IMR-90 (cell line): ENCODE results near the gene SSNA1. TPM values are rescaled to one million over a fixed set of nuclear protein-coding genes. Genes with fewer than 3 reads are reported as not detected.

ENCODE experiments used
- ATAC-seq: fragments of 200-7000 bp; cut with Tn5 transposase; 2 replicates; pipeline ENCODE4 v1.9.1; 2020; ENCODE audit warnings: low read depth, mild to moderate bottlenecking, moderate library complexity
- BruUV-seq: library from RNA; stranded (reverse); fragments of 400-500 nt; replicated peaks from 2 replicates; lab custom pipeline; 2021; lab: Mats Ljungman, UMichigan
- CTCF ChIA-PET: fragments of 300-600 bp; formaldehyde crosslinking; extraction: SDS; loops from one replicate; lab custom pipeline; 2021; ENCODE audit warnings: antibody characterized with exemption; lab: Yijun Ruan, JAX
- POLR2A ChIA-PET: fragments of 300-600 bp; sonication (Branson Sonifier 250); formaldehyde crosslinking; loops from one replicate; lab custom pipeline; 2022; ENCODE audit warnings: antibody characterized with exemption; ENCODE audit not compliant: unreplicated experiment; lab: Charles Lee
- DNase-seq: peaks from one replicate; pipeline ENCODE4 v3.0.0; 2013
- H2AFZ ChIP-seq: replicated peaks from 2 replicates; pipeline ENCODE3; 2013; ENCODE audit warnings: low read length, mild to moderate bottlenecking; ENCODE audit not compliant: poor library complexity
- H2AK5ac ChIP-seq: 2 replicates; pipeline ENCODE4 v1.6.1; 2013; ENCODE audit warnings: low read depth, low read length, inconsistent platforms
- H2AK9ac ChIP-seq: replicated peaks from 2 replicates; pipeline ENCODE3; 2013; ENCODE audit warnings: mild to moderate bottlenecking, low read depth, low read length, moderate library complexity; ENCODE audit not compliant: poor library complexity
- H2BK120ac ChIP-seq: 2 replicates; pipeline ENCODE4 v1.6.1; 2013; ENCODE audit warnings: low read depth, low read length, inconsistent platforms
- H2BK15ac ChIP-seq: 3 replicates; pipeline ENCODE4 v1.6.1; 2013; ENCODE audit warnings: low read depth, low read length, inconsistent platforms
- H2BK20ac ChIP-seq: 2 replicates; pipeline ENCODE4 v1.6.1; 2013; ENCODE audit warnings: low read depth, mild to moderate bottlenecking, inconsistent platforms, low read length, moderate library complexity
- H2BK5ac ChIP-seq: 2 replicates; pipeline ENCODE4 v1.6.1; 2013; ENCODE audit warnings: mild to moderate bottlenecking, low read depth, low read length, inconsistent platforms; ENCODE audit not compliant: poor library complexity, severe bottlenecking
- H3K14ac ChIP-seq: replicated peaks from 2 replicates; pipeline ENCODE4 v1.6.1; 2013; ENCODE audit warnings: low read depth, low read length, inconsistent platforms
- H3K18ac ChIP-seq: 2 replicates; pipeline ENCODE4 v1.6.1; 2013; ENCODE audit warnings: low read depth, low read length, control low read depth
- H3K23ac ChIP-seq: 2 replicates; pipeline ENCODE4 v1.6.1; 2013; ENCODE audit warnings: low read depth, low read length, inconsistent platforms
- H3K27ac ChIP-seq: 2 replicates; pipeline ENCODE4 v1.5.1; 2013; ENCODE audit warnings: mild to moderate bottlenecking, control low read depth, low read length; ENCODE audit not compliant: insufficient read depth
- H3K27me3 ChIP-seq: 2 replicates; pipeline ENCODE4 v1.6.1; 2013; ENCODE audit warnings: low read length; ENCODE audit not compliant: control insufficient read depth, insufficient read depth
- H3K36me3 ChIP-seq: 2 replicates; pipeline ENCODE4 v1.6.1; 2013; ENCODE audit warnings: low read length, mixed read lengths; ENCODE audit not compliant: control insufficient read depth, insufficient read depth
- H3K4ac ChIP-seq: 2 replicates; pipeline ENCODE4 v1.6.1; 2013; ENCODE audit warnings: low read depth, low read length, inconsistent platforms
- H3K4me1 ChIP-seq: 2 replicates; pipeline ENCODE4 v1.6.1; 2013; ENCODE audit warnings: low read length, mixed read lengths; ENCODE audit not compliant: control insufficient read depth, insufficient read depth
- H3K4me2 ChIP-seq: 2 replicates; pipeline ENCODE4 v1.6.1; 2013; ENCODE audit warnings: low read depth, mild to moderate bottlenecking, control low read depth, low read length, moderate library complexity
- H3K4me3 ChIP-seq: 2 replicates; pipeline ENCODE4 v1.5.1; 2013; ENCODE audit warnings: low read depth, mild to moderate bottlenecking, control low read depth, low read length, moderate library complexity; ENCODE audit not compliant: insufficient read depth
- H3K56ac ChIP-seq: 2 replicates; pipeline ENCODE4 v1.6.1; 2013; ENCODE audit warnings: low read length, inconsistent platforms; ENCODE audit not compliant: insufficient read depth; ENCODE audit errors: extremely low read depth
- H3K79me1 ChIP-seq, 2 experiments: 2 replicates each; pipeline ENCODE4 v1.6.1; 2013; ENCODE audit warnings: low read length in 2 of 2, inconsistent platforms in 1 of 2, low read depth in 1 of 2
- H3K9ac ChIP-seq: 2 replicates; pipeline ENCODE4 v1.6.1; 2013; ENCODE audit warnings: low read depth, low read length, control low read depth
- H3K9me1 ChIP-seq: 2 replicates; pipeline ENCODE4 v1.6.1; 2013; ENCODE audit warnings: low read length, inconsistent platforms; ENCODE audit not compliant: insufficient read depth
- H3K9me3 ChIP-seq: 2 replicates; pipeline ENCODE4 v1.6.1; 2013; ENCODE audit warnings: low read length; ENCODE audit not compliant: control insufficient read depth, insufficient read depth
- H4K20me1 ChIP-seq: 2 replicates; pipeline ENCODE4 v1.6.1; 2013; ENCODE audit warnings: low read length, inconsistent platforms; ENCODE audit not compliant: insufficient read depth
- H4K5ac ChIP-seq: 2 replicates; pipeline ENCODE4 v1.6.1; 2013; ENCODE audit warnings: mild to moderate bottlenecking, low read depth, low read length, control low read depth
- H4K8ac ChIP-seq, 2 experiments: 2 replicates each; pipeline ENCODE4 v1.6.1; 2013; ENCODE audit warnings: low read depth in 2 of 2, low read length in 2 of 2, control low read depth in 1 of 2, inconsistent platforms in 1 of 2
- H4K91ac ChIP-seq: 2 replicates; pipeline ENCODE4 v1.6.1; 2013; ENCODE audit warnings: low read depth, low read length, inconsistent platforms; ENCODE audit not compliant: insufficient read depth
- BHLHE40 ChIP-seq: fragments of 150-350 bp; IDR thresholded peaks from 2 replicates; pipeline ENCODE4 v1.6.1; 2016; ENCODE audit warnings: mild to moderate bottlenecking, low read depth, low read length
- CEBPB ChIP-seq: IDR thresholded peaks from 2 replicates; pipeline ENCODE4 v1.6.1; 2012; ENCODE audit warnings: low read depth, low read length, improper control_type of control experiment
- CHD1 ChIP-seq: IDR thresholded peaks from 2 replicates; pipeline ENCODE4 v1.6.1; 2012; ENCODE audit warnings: low read depth, low read length, improper control_type of control experiment
- CTCF ChIP-seq: conservative IDR thresholded peaks from 2 replicates; pipeline ENCODE4 v1.5.1; 2012; ENCODE audit warnings: mild to moderate bottlenecking, low read depth, low read length, improper control_type of control experiment
- ELK1 ChIP-seq: fragments of 150-350 bp; IDR thresholded peaks from 2 replicates; pipeline ENCODE4 v1.6.1; 2016; ENCODE audit warnings: low read depth, mild to moderate bottlenecking, low read length, moderate library complexity, borderline replicate concordance
- FOS ChIP-seq: fragments of 150-350 bp; IDR thresholded peaks from 2 replicates; pipeline ENCODE4 v1.6.1; 2016; ENCODE audit warnings: low read depth, low read length
- MXI1 ChIP-seq: IDR thresholded peaks from 2 replicates; pipeline ENCODE4 v1.6.1; 2012; ENCODE audit warnings: low read depth, mild to moderate bottlenecking, low read length, moderate library complexity, borderline replicate concordance
- NFE2L2 ChIP-seq: fragments of 150-350 bp; IDR thresholded peaks from 2 replicates; pipeline ENCODE4 v1.6.1; 2016; ENCODE audit warnings: low read depth, mild to moderate bottlenecking, low read length
- POLR2A ChIP-seq: IDR thresholded peaks from 2 replicates; pipeline ENCODE4 v1.6.1; 2012; ENCODE audit warnings: mild to moderate bottlenecking, low read depth, low read length
- RCOR1 ChIP-seq: IDR thresholded peaks from 2 replicates; pipeline ENCODE4 v1.6.1; 2012; ENCODE audit warnings: mild to moderate bottlenecking, low read length, improper control_type of control experiment; ENCODE audit not compliant: insufficient replicate concordance
- RFX5 ChIP-seq: IDR thresholded peaks from 2 replicates; pipeline ENCODE4 v1.8.0; 2012; ENCODE audit warnings: low read depth, mild to moderate bottlenecking, low read length, moderate library complexity
- SMC3 ChIP-seq: fragments of 150-350 bp; IDR thresholded peaks from 2 replicates; pipeline ENCODE4 v1.6.1; 2016; ENCODE audit warnings: low read depth, mild to moderate bottlenecking, antibody characterized with exemption, low read length, moderate library complexity
- USF2 ChIP-seq: fragments of 150-350 bp; IDR thresholded peaks from 2 replicates; pipeline ENCODE4 v1.6.1; 2017; ENCODE audit warnings: mild to moderate bottlenecking, antibody characterized with exemption, low read length, low read depth
- WGBS, 2 experiments: methylation state at CpG; one replicate each; pipeline versions ENCODE4 v1.1.5 to v1.1.7; 2013; ENCODE audit warnings: missing lambda C conversion rate in 2 of 2; ENCODE audit not compliant: insufficient read length in 1 of 2; ENCODE audit errors: extremely low coverage in 2 of 2; 5-methylcytosine and 5-hydroxymethylcytosine counted together
- dilution Hi-C: fragments of 300-500 bp; cut with HindIII; formaldehyde crosslinking; loops from one replicate; pipeline ENCODE4 v1.14.3; 2018; ENCODE audit warnings: low sequenced_read_pairs; ENCODE audit not compliant: unreplicated experiment
- in situ Hi-C: fragments of 300-500 bp; cut with MboI; formaldehyde crosslinking; loops from 3 replicates; pipeline ENCODE4 v1.14.3; 2019; ENCODE audit warnings: low sequenced_read_pairs, inconsistent platforms, mixed read lengths
- intact Hi-C: fragments of 100-400 bp; cut with micrococcal nuclease; formaldehyde crosslinking; loops from 2 replicates; pipeline ENCODE4 v1.10.0; 2022
- polyA plus RNA-seq, 3 experiments: library from polyadenylated mRNA; depleted of rRNA; stranded (reverse); fragments of >200 nt; gene quantifications; 2 replicates each; pipeline ENCODE4 v1.2.3, GENCODE V29; 2012; ENCODE audit warnings: low replicate concordance in 1 of 3
- total RNA-seq: library from RNA; depleted of rRNA; stranded (reverse); fragments of >200 nt; gene quantifications from 2 replicates; pipeline ENCODE4 v1.2.3, GENCODE V29; 2012

Gene SSNA1
- total and polyA plus RNA-seq, 2 of the 4 experiments (the other 2 are of a cell fraction), result 55.7 to 86.7 TPM

DNA sequence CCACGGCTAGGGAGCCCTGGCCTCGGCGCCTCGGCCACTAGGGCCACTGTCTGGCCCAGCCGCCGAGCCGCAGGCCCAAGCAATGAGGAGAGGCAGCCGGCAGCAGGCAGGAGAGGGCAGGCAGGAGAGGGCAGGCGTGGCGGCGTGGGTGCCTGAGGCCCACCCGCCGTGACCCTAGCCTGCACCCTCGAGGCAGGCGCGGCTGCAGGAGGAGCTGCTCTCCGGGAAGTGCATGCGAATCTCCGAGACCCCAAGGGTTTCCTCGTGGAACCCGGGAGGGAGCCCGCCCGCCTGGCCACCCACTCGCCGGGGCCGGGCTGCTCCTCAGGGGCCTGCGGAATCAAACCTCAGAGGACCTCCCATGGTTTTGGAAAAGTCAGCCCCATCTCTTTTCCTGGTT, 40.2 kb upstream of the SSNA1 start:
- no peak overlapping the region for H2BK120ac ChIP-seq
- no peaks in the 10 kb centered on the region for H3K79me1 ChIP-seq
- H3K14ac ChIP-seq, result no peak overlapping the region
- H2BK20ac ChIP-seq, result no peak overlapping the region
- intact Hi-C loops, result no loop called here
- H3K18ac ChIP-seq, result no peak overlapping the region
- CTCF ChIA-PET, result no interaction called here
- no peak overlapping the region for H4K5ac ChIP-seq
- in situ Hi-C loops, result no loop called here
- no peak overlapping the region for H3K4me3 ChIP-seq
- H3K4ac ChIP-seq, result no peak overlapping the region
- H3K9me3 ChIP-seq, result no peaks in the 10 kb centered on the region
- H3K4me2 ChIP-seq, result no peak overlapping the region
- no peak overlapping the region for H3K23ac ChIP-seq
- no peak overlapping the region for H3K56ac ChIP-seq
- no peak overlapping the region for H2BK5ac ChIP-seq
- no peak overlapping the region for H3K9ac ChIP-seq
- POLR2A ChIA-PET, result no interaction called here
- TF ChIP-seq BHLHE40 (no peak), RCOR1 (no peak), CHD1 (no peak), POLR2A (no peak), NFE2L2 (no peak), CEBPB (no peak), MXI1 (no peak), ELK1 (no peak), FOS (no peak), CTCF (no peak), RFX5 (no peak), SMC3 (no peak), USF2 (no peak)
- ATAC-seq (no peak), DNase-seq (no peak)
- peaks cover 13% of the 10 kb centered on the region for H3K27me3 ChIP-seq
- no peak overlapping the region for H4K8ac ChIP-seq
- dilution Hi-C loops, result no loop called here
- no peak overlapping the region for H2BK15ac ChIP-seq
- 66% methylated on average over 21 of the region's 27 CpGs; no CpG with 5 or more reads in 1 of the 2 experiments for WGBS, 2 experiments
- no peak overlapping the region for H3K27ac ChIP-seq
- H2AK5ac ChIP-seq, result no peak overlapping the region
- H3K4me1 ChIP-seq, result no peaks in the 10 kb centered on the region
- H4K20me1 ChIP-seq, result no peaks in the 10 kb centered on the region
- H3K9me1 ChIP-seq, result peaks cover 9% of the 10 kb centered on the region; the same call in 1 of the 2 replicates
- H4K91ac ChIP-seq, result no peak overlapping the region
- no peak overlapping the region for H2AFZ ChIP-seq
- no peak overlapping the region for H2AK9ac ChIP-seq
- BruUV-seq, result no TSS peak
- H3K36me3 ChIP-seq, result no peaks in the 10 kb centered on the region
